B cell (primary cell): ENCODE data around the gene THOC5.
"Not testable (repeated sequence)": the region's sequence is repeated elsewhere in the genome, so short reads cannot be mapped to it uniquely, and the experiment has no call there.

Source experiments
- EZH2 ChIP-seq: IDR thresholded peaks from 2 replicates; pipeline ENCODE4 v1.6.1; 2012; ENCODE audit warnings: borderline replicate concordance, low read depth, mild to moderate bottlenecking, moderate library complexity, low read length; ENCODE audit not compliant: insufficient read depth, poor library complexity, severe bottlenecking
- TF ChIP-seq, protein P1 (sequence below): fragments of 200-600 bp; IDR thresholded peaks from one replicate; pipeline ENCODE4 v1.8.0; 2022; ENCODE audit warnings: antibody characterized with exemption, mild to moderate bottlenecking

DNA sequence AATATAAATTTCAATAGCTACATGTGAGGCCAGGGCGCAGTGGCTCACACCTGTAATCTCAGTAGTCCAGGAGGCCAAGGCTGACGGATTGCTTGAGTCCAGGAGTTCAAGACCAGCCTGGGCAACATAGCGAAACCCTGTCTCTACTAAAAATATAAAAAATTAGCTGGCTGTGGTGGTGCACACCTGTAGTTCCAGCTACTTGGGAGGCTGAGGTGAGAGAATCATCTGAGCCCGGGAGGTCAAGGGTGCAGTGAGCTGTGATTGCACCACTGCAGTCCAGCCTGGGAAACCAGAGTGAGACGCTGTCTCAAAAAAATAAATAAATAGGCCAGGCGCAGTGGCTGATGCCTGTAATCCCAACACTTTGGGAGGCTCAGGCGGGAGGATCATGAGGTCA, 13.0 kb upstream of the THOC5 start:
- TF ChIP-seq, protein P1, sequence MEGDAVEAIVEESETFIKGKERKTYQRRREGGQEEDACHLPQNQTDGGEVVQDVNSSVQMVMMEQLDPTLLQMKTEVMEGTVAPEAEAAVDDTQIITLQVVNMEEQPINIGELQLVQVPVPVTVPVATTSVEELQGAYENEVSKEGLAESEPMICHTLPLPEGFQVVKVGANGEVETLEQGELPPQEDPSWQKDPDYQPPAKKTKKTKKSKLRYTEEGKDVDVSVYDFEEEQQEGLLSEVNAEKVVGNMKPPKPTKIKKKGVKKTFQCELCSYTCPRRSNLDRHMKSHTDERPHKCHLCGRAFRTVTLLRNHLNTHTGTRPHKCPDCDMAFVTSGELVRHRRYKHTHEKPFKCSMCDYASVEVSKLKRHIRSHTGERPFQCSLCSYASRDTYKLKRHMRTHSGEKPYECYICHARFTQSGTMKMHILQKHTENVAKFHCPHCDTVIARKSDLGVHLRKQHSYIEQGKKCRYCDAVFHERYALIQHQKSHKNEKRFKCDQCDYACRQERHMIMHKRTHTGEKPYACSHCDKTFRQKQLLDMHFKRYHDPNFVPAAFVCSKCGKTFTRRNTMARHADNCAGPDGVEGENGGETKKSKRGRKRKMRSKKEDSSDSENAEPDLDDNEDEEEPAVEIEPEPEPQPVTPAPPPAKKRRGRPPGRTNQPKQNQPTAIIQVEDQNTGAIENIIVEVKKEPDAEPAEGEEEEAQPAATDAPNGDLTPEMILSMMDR = not testable (repeated sequence)
- TF ChIP-seq EZH2 = not testable (repeated sequence)
